Measurements from ENCODE around the gene IFITM5.

IFITM5 gene

GRCh38 chr11:296171-297050 lies 2.9 kb downstream of the IFITM5 start:
- no peak for TF ChIP-seq CTCF (IDR thresholded peaks at IDR 0.05; ENCODE audit: control extremely low read depth, extremely low read depth, low read depth, missing control alignments)
- ChIA-PET CTCF (interaction anchor here (0.9 kb wide), 1 partner anchor 93 kb away, joined by 3 read pairs; no protein-coding TSS in a partner anchor), POLR2A (no interaction called here)
- DNase-seq (ENCODE audit: extremely low spot score), result no peak

DNA sequence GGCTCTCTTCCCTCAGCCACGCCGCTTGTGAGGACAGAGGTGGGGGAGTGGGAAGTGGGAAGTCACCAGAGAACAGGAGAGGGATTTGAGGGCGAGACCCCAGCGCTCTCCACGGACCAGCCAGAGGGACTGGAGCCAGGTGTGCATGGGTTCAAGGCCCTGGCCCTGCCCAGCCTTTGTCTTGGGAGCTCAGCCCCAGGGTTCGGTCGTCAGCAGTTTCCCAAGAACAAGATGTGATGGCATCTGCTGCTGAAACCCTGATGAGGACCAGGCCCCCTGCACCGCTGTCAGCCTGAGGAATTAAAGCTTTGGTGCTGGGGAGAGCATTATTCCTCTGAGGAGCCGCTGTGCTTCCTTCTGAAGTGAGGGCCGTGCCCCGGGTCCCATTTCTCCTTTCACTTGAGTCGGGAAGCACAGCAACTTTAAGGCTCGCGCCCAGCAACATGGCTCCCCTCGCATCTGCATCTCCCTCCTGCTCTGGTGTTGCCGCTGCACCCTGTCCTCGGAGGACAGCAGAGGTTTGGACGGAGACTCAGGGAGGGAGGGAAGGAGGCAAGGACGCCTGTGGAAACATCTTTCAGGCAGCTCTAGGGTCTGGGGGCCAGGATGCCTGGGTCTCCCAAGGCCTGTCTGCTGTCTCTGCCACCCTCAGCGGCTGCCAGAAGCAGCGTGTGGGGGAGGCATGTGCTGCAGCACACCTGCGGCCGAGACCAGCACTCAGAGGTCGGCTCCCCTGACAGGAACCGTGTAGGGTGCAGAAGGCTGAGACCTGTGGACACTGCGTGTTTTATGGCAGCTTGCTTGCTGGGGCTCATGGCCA lies 3.8 kb downstream of the IFITM5 start:
- TF ChIP-seq CTCF (IDR thresholded peaks at IDR 0.05; ENCODE audit: control extremely low read depth, extremely low read depth, low read depth, missing control alignments), result no peak
- CTCF ChIA-PET, result interaction anchor here (0.9 to 2.8 kb wide), 3 partner anchors 10 to 92 kb away, joined by 3 to 10 read pairs (median 7); no protein-coding TSS in a partner anchor
- POLR2A ChIA-PET, result no interaction called here
- DNase-seq (ENCODE audit: extremely low spot score), result no peak

DNA sequence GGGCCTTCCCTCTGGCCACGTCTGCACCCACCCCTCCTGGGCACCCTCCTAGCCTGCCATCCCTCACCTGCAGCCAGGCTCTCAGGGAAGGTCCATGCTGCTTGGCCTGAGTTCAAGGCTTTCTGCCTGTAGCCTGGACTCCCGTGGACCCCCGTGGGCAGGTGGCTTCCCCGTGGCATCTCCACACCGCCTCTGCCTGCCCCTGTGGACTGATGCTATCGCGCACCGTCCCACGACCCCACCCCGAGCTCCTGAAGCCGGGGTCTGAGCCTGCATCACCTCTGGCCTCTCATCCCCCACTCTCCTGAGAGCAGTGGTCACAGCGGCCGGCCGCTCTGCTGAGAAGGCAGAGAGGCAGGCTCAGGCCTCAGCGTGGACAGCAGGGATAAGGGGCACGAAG lies 4.5 kb downstream of the IFITM5 start:
- DNase-seq (ENCODE audit: extremely low spot score), result no peak
- ChIA-PET CTCF (interaction anchor here (1.2 to 2.8 kb wide), 3 partner anchors 11 to 44 kb away, joined by 3 to 10 read pairs (median 7); no protein-coding TSS in a partner anchor), POLR2A (no interaction called here)
- TF ChIP-seq CTCF (IDR thresholded peaks at IDR 0.05; ENCODE audit: control extremely low read depth, extremely low read depth, low read depth, missing control alignments), result no peak

GRCh38 chr11:293852-294661 lies 5.3 kb downstream of the IFITM5 start:
- no peak for DNase-seq (ENCODE audit: extremely low spot score)
- CTCF ChIA-PET, result interaction anchor here (1.2 to 2.8 kb wide), 3 partner anchors 12 to 43 kb away, joined by 3 to 10 read pairs (median 7); no protein-coding TSS in a partner anchor
- POLR2A ChIA-PET, result interaction anchor here (0.6 kb wide), 1 partner anchor 83 kb away, joined by 8 read pairs; no protein-coding TSS in a partner anchor
- no peak for TF ChIP-seq CTCF (IDR thresholded peaks at IDR 0.05; ENCODE audit: control extremely low read depth, extremely low read depth, low read depth, missing control alignments)

DNA sequence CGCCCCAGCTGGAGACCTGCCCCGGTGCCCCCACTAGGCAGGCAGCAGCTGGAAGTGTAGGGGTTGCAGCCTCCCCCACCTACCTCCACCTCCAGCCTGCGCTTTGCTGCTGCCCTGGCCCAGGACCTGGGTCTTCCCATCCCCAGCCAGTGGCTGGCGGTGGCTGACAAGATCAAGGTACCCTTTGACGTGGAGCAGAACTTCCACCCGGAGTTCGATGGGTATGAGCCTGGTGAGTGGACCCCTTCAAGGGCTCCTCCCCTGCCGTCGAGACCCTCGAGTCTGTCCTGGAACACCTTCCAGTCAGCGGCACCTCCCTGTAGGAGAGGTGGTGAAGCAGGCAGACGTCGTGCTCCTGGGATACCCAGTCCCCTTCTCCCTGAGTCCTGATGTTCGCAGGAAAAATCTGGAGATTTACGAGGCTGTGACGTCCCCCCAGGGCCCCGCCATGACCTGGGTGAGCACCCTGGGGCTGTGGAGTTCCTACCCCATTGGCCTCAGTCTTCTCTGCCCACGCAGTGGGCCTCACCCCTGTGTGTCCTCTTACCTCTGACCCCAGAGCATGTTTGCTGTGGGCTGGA lies 6.0 kb downstream of the IFITM5 start:
- DNase-seq (ENCODE audit: extremely low spot score), result no peak
- ChIA-PET CTCF (interaction anchor here (1.2 to 2.8 kb wide), 3 partner anchors 12 to 43 kb away, joined by 3 to 10 read pairs (median 7); no protein-coding TSS in a partner anchor), POLR2A (no interaction called here)
- no peak for TF ChIP-seq CTCF (IDR thresholded peaks at IDR 0.05; ENCODE audit: control extremely low read depth, extremely low read depth, low read depth, missing control alignments)
